HG03469 (cell line): Measurements from ENCODE around the gene TMEM223.
"Not testable (repeated sequence)": the region's sequence is repeated elsewhere in the genome, so short reads cannot be mapped to it uniquely, and the experiment has no call there.

Source experiments
- ATAC-seq: cut with Tn5 transposase; IDR thresholded peaks from one replicate; pipeline ENCODE4 v1.9.1; 2021; ENCODE audit warnings: mild to moderate bottlenecking, moderate library complexity, moderate number of reproducible peaks; ENCODE audit not compliant: unreplicated experiment

TMEM223 gene

GRCh38 chr11:62801071-62801470, 9.3 kb upstream of the TMEM223 start:
- no peak for ATAC-seq

DNA sequence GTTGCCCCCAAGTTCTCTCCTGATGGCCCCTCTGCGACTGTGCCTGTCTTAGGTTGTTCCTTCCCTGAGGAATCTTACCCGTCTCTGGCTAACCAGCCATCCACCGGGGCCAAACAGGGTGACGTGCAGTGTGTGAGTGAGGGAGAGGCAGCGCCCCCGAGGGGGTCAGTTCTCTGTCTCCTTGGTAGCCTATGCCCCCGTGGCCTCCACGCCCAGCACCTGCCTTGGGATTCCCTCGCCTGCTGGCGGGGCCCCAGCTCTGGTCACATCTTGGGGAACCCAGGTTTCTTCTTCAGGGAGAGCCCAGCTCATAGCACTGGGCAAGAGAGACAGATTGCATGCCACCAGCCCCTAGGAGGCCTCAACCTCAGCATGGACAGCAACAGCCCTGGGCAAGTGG, 7.7 kb upstream of the TMEM223 start:
- ATAC-seq = no peak

GRCh38 chr11:62796281-62796680, 4.5 kb upstream of the TMEM223 start:
- no peak for ATAC-seq

- ATAC-seq = no peak
Observed at GRCh38 chr11:62794201-62794775, 2.5 kb upstream of the TMEM223 start.

GRCh38 chr11:62792202-62792575, 383 bp upstream of the TMEM223 start:
- ATAC-seq = no peak

- no peak for ATAC-seq
Observed at GRCh38 chr11:62789576-62789975, 2.2 kb downstream of the TMEM223 start.

DNA sequence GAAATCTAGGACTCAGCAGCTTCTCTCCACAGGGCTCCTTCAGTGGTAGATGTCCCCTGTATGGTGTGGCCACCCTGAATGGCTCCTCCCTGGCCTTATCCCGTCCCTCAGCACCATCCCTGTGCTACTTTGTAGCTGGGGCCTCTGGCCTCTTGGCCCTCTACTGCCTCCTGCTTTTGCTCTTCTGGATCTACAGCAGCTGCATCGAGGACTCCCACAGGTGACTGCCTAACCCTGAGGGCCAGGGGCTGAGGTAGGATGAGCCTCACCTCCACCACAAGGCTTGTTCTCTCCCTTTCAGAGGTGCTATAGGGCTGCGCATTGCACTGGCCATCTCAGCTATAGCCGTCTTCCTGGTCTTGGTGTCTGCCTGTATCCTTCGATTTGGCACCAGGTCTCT, 2.8 kb downstream of the TMEM223 start:
- no peak for ATAC-seq

DNA sequence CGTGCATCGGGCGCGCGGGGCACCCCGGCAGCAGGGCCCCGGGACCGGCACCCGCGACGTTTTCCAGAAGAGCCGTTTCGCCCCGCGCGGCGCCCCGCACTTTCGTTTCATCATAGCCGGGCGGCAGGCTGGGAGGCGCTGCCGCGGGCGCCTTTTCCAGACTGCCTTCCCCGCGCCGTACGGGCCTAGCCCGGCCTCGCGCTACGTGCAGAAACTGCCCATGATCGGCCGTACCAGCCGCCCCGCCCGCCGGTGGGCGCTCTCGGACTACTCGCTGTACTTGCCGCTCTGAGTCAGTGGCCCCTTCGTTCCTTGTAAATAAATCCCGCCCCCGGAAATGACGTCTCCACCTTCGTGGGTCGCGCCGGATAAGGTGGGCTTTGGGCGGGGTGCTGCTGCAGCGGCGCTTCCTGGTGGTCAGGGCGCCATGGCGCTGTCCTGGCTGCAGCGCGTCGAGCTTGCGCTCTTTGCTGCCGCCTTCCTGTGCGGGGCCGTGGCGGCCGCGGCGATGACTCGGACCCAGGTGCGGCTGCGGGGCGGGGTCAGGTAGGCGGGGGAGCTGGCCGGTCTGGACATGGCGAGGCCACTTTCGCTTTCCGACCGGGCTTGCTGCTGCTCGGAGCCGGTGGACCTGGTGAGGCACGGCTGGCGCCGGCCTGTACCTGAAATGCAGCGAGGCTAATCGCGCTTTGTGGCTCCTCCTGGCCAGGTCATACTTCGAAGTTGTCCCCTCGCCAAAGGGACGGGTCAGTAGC, 4.6 kb downstream of the TMEM223 start, which contains the start of gene TMEM179B:
Gene TMEM179B, plus strand, starts transcription at position 398 of the 755 bp plus-strand sequence. Its CDS starts 30 bp downstream, at position 428.
- peak; percentile 29 for ATAC-seq

DNA sequence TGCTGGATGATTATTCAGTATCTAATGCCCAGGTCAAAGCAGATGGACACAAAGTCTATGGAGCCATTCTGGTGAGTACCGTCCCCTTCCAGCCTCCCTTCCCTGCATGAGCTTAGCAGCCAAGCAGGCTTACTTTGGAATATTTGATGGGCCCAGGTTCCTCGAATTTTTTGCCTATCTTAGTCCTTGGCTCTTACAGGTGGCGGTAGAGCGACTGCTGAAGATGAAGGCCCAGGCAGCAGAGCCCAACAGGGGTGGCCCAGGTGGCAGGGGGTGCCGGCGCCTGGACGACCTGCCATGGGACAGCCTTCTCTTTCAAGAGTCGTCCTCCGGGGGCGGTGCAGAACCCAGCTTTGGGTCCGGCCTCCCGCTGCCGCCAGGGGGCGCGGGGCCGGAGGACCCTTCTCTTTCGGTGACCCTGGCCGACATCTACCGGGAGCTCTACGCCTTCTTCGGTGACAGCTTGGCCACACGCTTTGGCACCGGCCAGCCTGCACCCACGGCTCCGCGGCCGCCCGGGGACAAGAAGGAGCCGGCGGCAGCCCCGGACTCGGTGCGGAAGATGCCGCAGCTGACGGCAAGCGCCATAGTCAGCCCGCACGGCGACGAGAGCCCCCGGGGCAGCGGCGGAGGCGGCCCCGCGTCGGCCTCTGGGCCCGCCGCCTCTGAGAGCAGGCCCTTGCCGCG, 5.3 kb downstream of the TMEM223 start:
- ATAC-seq = peak; percentile 37

- no peak for ATAC-seq
Observed at GRCh38 chr11:62782753-62783152, 9.1 kb downstream of the TMEM223 start.

GRCh38 chr11:62778441-62778840, 13.4 kb downstream of the TMEM223 start:
- ATAC-seq = no peak

DNA sequence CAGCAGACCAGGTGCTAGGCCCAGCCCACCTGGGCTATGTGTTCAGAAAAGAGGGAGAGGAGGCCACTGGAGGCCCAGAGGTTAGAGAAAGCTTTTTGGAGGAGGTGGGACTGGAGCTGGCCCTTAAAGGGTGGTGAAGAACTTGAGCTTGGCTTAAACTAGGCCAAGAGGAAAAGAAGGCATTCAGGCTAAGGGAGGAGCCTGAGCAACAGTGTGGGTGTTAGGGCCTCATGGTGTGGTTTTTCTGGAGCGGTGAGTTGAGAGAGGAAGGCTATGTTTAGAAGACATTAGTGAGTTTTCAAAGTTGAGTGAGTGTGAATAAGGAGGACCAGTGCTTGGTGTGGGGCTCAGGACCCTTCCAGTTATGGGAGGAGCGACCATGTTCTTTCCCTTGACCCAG, 14.4 kb downstream of the TMEM223 start:
- no peak for ATAC-seq

DNA sequence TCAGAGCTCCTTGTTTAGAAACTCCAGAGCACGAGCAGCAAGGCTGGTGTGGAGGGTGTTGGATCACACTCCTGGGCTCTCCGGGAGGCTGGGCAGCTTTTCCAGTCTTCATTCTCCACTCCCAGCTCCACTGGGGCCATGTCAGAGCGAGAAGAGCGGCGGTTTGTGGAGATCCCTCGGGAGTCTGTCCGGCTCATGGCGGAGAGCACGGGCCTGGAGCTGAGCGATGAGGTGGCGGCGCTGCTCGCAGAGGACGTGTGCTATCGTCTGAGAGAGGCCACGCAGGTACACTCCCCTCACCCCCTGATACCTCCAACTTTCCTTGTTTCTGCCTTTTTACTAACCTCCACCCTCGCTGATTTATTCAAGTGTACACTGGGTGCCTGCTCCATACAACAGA, 16.2 kb downstream of the TMEM223 start:
- ATAC-seq = no peak

DNA sequence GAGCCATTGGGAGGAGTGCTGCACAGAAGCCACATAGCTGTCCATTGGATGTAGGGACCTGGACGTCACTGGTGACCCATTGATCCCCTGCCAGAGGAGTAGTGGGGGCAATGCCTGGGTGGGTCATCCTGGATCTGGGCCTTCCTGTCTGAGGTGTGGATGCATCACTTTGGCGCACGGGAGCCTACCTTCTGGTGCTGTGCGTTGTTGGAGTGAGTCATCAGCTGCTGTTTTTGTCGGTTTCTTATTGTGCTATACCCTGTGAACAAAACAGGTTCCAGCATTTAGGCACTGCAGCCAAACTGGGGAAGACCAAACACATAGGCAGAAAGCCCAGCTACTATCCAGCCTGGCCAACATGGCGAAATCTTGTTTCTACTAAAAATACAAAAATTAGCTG, 17.4 kb downstream of the TMEM223 start:
- no peak for ATAC-seq

GRCh38 chr11:62771144-62772021, 20.4 kb downstream of the TMEM223 start, which contains the start of gene TAF6L:
Gene TAF6L (plus strand): TSS chr11:62771396. CDS start chr11:62775784, 4,388 bp downstream.
- ATAC-seq = peak; percentile 54

GRCh38 chr11:62770778-62771143, 21.0 kb downstream of the TMEM223 start:
- no peak for ATAC-seq

DNA sequence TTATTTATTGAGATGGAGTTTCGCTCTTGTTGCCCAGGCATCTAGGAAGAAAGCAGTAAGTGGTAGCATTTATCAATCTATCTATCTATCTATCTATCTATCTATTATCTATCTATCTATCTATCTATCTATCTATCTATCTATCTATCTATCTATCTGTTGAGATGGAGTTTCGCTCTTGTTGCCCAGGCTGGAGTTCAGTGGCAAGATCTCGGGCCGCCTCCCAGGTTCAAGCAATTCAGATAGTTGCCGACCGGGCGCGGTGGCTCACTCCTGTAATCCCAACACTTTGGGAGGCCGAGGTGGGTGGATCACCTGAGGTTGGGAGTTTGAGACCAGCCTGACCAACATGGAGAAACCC, 31.0 kb downstream of the TMEM223 start:
- not testable (repeated sequence) for ATAC-seq

- no peak for ATAC-seq
Observed at GRCh38 chr11:62757846-62758788, 33.7 kb downstream of the TMEM223 start.

GRCh38 chr11:62755086-62755615, 36.7 kb downstream of the TMEM223 start:
- no peak for ATAC-seq
